Loucy (cell line): ENCODE data around the gene ATP5MC2.

Experiments used
- EZH2phosphoT487 ChIP-seq: fragments of 200-600 bp; IDR thresholded peaks from 2 replicates; pipeline ENCODE4 v1.6.1; 2018; ENCODE audit warnings: antibody characterized with exemption, mild to moderate bottlenecking, moderate library complexity, borderline replicate concordance
- TF ChIP-seq, protein P1 (sequence below): fragments of 200-600 bp; sonication (generic); conservative IDR thresholded peaks from 2 replicates; pipeline ENCODE4 v1.5.1; 2014; ENCODE audit warnings: mild to moderate bottlenecking, antibody characterized with exemption, low read length

DNA sequence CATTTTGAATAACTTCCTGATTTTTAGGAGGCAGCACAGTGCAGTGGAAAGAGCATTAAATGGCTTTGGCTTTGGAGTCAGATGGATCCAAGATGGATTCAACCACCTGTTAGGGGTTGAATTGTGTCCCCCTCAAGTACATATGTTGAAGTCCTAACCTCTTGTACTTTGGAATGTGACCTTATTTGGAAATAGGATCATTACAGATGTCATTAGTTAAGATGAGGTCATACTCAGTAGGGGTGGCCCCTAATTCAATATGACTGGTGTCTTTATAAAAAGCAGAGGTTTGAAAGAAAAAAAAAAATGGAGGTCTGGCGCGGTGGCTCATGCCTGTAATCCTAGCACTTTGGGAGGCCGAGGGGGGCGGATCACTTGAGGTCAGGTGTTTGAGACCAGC, 18.8 kb downstream of the ATP5MC2 start:
- TF ChIP-seq, protein P1, sequence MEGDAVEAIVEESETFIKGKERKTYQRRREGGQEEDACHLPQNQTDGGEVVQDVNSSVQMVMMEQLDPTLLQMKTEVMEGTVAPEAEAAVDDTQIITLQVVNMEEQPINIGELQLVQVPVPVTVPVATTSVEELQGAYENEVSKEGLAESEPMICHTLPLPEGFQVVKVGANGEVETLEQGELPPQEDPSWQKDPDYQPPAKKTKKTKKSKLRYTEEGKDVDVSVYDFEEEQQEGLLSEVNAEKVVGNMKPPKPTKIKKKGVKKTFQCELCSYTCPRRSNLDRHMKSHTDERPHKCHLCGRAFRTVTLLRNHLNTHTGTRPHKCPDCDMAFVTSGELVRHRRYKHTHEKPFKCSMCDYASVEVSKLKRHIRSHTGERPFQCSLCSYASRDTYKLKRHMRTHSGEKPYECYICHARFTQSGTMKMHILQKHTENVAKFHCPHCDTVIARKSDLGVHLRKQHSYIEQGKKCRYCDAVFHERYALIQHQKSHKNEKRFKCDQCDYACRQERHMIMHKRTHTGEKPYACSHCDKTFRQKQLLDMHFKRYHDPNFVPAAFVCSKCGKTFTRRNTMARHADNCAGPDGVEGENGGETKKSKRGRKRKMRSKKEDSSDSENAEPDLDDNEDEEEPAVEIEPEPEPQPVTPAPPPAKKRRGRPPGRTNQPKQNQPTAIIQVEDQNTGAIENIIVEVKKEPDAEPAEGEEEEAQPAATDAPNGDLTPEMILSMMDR, result no peak
- no peak for TF ChIP-seq EZH2phosphoT487
